GM21529 (cell line): ENCODE measurements around the gene GNAZ.
A peak's percentile ranks its signal among the peaks of the same experiment; 100 is the strongest.
"Not testable (repeated sequence)": the region's sequence is repeated elsewhere in the genome, so short reads cannot be mapped to it uniquely, and the experiment has no call there.

Experiments
- ATAC-seq: cut with Tn5 transposase; IDR thresholded peaks from one replicate; pipeline ENCODE4 v1.9.1; 2021; ENCODE audit not compliant: unreplicated experiment

The GNAZ gene

DNA sequence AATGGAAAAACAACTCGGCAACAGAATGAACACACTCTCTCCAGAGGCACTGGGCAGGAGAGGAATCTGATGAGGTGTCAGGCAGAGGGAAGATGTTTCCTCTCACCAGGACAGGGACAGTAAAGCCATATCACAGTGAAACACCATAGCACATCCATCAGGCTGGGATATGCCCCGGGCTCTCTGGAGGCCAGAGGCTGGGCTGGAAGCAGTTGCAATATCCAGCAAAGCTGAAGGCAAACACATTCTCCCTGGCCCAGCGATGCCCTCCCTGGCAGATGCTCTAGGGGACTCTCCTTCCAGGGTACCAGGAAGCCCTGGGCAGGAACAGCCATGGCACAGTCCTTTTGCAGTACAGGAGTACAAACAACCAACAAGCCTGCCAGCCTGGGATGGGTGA lies 60.4 kb downstream of the GNAZ start:
- no peak for ATAC-seq

DNA sequence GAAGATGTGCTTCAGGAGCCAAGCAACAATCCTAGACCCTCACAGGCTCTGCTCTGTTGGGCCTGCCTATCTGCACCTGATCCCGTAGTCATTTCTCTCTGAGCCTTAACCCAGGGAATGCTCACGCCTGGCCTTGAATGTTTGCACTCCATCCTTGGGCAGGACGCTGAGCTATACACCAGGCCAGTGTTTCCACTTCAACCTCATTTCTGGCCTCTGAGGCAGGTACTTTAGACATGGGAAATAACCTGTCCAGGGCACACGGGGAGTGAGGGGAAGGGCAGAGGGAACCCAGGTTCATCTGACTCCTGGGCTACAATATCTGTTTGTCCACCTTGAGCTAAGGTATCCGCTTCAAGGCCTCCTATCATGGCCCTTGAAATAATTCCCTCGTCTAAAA lies 61.6 kb downstream of the GNAZ start:
- no peak for ATAC-seq

DNA sequence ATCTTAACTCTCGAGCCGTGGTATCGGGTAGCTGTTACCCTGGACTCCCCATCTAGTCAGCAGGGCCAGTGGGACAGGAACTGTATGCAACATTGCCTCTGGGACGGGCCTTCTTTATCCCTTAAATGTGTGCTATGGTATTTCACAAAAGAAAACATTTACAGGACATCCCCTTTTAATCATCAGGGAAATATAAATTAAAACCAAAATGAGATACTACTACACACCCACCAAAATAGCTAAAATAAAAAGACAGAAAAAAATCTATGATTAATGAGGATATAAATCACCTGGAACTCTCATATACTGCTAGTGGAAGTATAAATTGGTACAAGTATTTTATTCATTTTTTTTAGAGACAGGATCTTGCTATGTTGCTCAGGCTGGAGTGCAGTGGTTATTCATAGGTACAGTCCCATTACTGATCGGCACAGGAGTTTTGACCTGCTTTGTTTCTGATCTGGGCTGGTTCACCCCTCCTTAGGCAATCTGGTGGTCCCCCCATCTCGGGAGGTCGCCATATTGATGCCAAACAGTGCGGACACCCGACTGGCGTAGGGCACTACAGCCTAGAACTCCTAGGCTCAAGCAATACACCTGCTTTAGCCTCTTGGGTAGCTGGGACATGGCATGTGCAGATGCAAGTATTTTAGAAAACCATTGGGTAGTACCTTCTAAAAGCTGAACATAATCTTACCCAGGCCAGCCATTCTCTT lies 62.2 kb downstream of the GNAZ start:
- no peak for ATAC-seq

DNA sequence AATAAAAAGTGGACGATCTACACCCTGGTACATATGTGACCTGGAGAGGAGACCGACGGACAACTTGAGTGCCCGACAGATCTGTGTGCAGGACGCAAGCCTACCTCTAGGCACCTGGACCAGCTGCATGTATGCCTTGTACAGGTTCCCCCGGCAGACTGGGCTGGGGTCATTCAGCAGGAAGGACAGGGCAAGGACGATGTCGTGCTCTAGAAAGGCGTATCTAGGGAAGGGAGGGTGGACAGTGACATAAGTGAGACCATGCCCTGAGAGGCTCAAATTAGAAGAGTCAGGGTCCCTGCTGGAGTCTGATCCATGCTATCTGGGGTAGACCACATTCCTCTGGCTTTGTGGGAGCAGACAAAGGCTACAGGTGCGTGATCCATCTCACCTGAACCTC lies 63.6 kb downstream of the GNAZ start:
- ATAC-seq = no peak

DNA sequence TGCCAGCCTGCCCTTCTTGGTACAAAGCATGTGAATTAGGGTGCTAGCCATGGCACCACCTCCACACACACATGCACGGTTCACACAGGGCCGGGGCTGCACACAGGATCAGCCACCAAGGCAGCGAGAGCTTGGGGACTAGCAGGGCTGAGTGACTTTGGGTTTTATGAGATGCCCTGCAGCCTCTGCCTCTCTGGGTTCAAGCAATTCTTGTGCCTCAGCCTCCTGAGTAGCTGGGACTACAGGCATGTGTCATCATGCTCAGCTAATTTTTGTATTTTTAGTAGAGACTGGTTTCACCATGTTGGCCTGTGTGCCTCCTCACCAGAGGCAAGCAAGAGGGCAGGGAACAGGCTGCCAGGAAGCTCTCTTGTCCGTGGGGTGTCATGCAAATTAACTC lies 66.7 kb downstream of the GNAZ start:
- ATAC-seq = not testable (repeated sequence)

DNA sequence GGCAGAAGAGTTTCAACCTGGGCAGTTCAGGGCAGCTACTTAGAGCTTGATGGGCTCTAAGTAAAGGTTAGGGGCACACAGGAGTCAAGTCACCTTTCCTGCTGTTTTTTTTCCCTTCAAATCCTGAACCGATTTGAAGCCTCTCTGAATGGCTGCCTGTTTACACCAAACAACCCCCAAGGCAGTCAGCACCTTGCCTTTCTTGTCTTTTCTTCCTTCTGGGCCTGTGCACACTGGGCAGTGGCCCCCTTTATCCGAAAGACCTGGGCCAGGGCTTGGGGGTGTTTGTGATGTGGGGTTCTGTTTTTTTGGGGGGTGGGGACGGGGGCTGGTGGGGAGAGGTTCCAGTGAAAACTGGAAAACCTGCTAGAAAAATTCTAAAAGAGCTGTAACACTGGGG lies 67.1 kb downstream of the GNAZ start:
- no peak for ATAC-seq

DNA sequence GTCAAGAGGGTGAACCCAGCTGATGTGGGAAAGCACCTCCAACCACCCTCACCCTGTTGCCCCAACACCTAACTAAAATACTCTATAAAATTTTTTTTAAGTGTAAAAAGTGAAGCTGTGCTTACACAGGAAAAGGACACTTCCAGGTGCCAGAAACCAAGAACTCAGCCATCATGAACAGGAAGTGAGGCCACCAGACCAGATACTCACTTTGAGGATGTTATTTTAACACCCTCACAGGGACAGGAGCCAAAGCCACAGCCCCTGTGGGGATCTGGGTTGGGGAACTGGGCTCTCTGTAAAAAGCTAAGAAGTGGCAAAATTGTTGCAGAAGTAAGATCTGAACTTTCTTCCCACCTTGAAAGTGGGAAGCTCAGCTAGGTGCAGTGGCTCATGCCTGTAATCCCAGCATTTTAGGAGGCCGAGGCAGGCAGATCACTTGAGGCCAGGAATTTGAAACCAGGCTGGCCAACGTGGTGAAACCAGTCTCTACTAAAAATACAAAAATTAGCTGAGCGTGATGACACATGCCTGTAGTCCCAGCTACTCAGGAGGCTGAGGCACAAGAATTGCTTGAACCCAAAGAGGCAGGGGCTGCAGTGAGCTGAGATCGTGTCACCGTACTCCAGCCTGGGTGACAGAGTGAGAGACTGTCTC lies 67.7 kb downstream of the GNAZ start:
- ATAC-seq = peak; percentile 50

DNA sequence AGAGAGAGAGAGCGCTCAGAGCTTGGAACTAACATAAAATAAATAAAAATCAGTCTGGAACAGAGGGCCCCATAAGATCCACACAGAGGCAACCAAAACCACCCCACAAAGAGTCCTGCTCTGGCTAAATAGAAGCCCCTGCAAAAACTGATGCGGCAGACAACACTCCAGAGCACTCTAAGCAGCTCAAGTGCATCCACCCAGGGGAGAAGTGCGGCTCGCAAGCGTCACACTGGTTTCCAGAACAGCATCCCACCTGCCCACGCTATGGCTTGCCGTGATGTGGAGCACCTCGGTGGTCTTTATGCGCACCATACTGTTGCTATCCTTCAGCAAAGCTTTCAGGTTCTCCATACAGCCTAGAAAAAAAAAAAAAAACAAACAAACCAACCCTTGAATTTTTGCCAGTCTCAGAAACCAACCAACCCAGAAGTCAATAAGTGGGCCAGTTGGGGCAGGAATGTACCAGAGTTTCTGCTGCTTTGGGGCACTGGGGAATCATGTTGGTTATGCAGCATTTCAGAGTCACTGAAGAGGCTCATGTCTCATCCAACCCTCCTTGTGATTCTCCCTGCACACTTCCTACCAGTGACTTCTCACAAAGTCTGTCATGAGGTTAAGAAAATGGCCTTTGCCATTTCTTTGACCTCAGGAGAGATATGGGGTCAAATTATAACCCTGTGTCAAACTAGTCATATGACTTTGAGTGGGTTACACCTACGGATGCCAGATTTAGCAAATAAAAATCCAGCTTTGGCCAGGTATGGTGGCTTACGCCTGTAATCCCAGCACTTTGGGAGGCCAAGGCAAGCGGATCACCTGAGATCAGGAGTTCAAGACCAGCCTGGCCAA lies 68.5 kb downstream of the GNAZ start:
- ATAC-seq = no peak

DNA sequence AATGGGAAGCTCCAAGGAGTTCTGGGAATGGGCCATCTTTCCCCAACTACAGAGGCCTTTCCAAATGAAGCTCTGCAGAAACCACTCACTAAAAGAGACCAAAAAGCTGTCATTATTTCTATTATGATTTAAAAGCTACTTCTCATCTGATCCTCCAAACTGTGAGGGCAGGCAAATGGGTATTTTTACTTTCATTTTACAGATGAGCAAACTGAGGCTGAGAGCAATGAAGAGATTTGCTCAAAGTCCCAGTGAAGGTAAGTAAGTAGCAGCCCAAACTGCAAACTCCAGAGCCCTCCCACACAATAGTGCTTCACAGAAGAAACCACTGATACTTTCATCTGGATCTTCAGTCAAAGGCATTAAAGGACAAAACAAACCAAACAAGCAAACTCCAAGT lies 70.1 kb downstream of the GNAZ start:
- ATAC-seq = no peak

DNA sequence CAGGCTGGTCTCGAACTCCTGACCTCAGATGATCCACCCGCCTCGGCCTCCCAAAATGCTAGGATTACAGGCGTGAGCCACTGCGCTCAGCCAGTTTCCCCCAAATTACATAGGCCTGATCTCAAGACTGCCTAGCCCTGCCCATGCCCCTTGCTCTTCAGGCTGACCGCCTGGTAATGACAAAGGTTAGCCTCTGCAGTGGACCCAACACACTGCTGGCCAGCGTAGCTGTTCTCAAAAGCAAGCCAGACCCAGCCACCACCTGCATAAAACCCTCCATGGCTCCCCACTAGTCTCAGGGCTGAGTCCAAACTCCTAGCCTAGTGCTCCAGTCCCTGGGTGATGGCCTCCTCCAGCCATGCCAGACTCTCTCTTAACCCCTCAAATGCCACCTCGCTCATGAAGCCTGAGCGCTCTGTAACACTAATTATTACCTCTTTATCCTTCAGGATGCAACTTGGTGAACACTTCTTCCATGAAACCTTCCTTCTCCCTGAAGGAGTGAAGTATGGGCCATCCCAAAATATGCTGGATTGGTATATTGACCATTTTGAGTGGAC lies 72.3 kb downstream of the GNAZ start:
- ATAC-seq = no peak

DNA sequence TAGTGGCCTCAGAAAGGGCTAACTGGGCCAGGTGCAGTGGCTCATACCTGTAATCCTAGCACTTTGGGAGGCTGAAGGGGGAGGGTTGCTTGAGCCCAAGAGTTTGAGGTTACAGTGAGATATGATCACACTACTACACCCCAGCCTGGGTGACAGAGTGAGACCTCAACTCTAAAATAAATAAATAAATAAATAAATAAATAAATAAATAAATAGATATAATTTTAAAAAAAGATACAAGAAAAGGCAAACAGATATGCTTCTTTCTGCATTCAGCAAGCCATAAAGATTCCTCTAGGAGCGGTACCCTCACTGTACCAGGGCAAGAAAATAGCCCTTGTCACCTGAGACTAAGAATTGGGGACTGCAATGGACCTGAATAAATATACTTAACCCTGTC lies 72.8 kb downstream of the GNAZ start:
- ATAC-seq = no peak

DNA sequence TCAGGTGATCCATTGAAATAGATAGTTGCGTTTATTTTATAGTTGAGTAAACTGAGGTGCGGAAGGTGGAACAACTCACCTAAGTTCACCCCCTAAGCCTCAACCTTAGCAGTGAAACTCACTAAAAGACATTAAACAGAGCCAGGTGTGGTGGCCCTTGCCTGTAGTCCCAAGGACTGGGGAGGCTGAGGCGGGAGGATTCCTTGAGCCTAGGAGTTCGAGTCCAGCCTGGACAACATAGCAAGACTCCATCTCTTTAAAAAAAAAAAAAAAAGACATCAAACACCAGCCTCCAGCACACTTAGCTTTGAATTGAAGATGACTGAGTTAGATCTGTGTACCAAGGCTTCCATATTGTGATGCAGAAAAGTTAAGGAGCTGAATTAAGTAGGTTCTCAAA lies 74.1 kb downstream of the GNAZ start:
- ATAC-seq = no peak

DNA sequence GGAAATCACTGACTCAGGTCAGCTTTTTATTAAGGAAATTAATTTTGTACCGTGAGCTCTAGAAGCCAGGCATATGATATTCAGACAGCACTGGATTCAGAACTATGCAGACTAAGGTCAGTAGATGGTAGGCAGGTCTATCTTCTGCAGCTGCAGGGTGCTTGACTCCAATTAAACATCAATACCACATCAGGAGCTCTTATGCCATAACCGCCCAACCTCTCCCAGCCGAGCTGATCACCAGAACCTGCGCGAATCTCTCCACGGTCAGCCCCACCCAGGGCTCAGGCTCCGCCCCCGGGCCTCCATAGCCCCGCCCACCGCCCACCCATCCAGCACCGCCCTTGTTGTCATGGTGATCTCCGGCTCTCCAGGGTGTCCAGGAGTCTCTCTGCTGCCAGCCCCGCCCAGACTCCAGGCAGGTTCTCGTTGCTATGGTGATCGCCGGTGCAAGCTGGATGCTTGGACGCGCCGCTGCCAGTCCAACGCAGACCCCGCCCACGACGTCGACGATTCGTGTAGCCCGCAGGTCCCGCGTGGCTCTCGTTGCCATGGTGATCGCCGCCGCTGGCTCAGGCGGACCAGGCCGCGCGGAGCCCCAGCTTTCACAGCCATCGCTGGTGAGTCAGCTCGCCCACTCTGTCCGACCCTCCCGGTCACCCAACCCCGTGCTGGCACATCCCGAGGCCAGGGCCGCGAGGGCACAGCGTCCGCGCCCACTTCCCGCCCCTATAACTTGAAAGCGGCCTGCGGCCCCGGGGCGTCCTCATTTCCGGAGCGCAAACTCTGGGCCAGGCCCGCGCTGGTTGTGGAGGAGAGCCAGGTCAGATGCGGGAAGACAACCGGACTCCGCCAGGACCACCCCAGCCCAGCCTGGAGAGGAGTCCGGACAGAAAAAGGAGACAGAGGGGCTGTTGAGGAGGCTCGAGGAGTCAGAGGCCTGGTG lies 74.9 kb downstream of the GNAZ start, which contains the start of gene RAB36:
Gene RAB36, plus strand, starts transcription at position 546 of the 946 bp plus-strand sequence. CDS start 1,140 bp downstream, outside the sequence.
- ATAC-seq = no peak

DNA sequence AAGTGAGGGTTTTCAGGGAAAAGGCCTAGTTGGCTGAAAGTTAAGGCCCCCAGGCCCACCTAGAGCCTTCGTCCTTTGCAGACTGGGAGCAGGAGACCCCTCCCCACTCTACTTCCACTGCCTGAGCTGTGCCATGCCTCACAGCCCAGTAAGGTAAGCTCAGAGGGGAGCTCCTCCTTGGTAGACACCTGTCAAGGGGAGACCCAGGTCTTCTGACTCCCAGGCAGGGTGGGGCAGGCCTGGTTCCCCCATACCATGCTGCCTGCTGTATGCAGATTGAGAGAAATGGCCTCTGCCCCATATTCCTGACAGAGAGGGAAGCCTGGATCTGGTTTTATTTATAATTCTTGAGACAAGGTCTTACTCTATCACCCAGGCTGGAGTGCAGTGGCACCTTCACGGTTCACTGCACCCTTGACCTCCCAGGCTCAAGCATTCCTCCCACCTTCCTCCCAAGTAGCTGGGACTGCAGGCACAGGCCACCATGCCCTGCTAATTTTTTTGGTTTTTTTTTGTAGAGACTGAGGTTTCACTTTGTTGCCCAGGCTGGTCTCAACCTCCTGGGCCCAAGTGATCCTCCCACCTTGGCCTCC lies 75.7 kb downstream of the GNAZ start:
- ATAC-seq = no peak

DNA sequence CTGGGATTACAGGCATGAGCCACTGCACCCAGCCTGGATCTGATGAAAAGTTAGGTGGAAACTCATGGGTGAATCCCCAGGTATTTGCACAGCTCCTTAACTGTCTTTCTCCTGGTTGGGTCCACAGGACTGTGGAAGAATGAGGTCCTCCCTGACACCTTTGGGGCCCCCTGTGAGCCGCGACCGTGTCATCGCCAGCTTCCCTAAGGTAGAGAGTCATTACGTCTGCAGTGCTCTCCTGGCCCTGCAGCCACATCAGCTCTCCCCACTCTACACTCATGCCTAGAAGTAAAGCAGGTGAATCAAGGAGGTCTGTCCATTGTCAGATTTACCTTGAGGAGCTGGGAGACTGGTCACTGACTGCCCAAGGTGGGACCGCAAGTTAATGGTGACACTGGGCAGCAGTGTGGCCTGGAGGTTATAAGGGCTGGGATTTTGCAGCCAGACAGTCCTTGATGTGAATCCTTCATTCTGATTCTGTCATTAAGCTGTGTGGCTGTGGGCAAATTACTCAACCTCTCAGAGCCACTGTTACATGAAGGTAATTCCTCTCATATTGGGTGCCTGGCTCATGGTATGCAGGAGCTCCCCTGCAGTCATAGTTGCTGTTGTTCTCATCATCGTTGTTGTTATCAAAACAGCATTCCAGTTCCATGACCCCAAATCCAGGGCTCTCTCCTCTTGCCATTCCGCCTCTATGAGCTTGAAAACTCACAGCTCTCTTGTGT lies 76.3 kb downstream of the GNAZ start:
- ATAC-seq = no peak

DNA sequence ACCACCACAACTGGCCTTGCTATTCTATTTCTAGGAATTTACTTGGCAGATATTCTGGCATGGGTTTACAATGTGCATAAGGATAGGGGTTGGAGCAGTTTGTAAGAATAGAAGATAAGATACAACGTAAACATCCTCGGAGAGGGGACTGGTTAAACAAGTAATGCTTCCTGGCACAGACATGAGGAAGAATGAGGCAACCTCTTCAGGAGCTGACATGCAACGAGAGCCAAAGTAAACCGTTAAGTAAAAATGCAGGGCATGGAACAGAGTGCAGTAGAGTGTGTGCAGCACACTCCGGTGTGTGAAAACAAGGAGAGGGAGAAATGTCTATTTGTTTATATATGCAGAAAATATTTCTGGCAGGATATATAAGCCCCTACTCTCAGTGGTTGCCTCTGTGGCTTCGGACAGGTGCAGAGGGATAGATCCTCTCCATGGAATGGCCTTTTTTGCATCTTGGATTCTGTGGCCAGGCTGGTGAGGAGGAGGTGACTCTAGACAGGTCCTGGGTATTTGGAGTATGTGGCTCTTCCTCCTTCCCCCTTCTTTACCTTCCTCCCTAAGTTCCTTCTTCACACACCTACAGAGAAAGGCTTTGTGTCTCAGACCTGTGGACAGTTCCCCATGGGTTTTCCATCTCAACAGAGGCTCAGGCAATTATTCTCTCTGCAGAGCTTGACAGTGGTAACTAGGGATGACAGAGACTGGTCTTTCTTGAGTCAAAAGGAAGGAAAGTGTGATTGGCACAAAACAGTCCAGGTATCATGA lies 77.5 kb downstream of the GNAZ start:
- ATAC-seq = no peak

DNA sequence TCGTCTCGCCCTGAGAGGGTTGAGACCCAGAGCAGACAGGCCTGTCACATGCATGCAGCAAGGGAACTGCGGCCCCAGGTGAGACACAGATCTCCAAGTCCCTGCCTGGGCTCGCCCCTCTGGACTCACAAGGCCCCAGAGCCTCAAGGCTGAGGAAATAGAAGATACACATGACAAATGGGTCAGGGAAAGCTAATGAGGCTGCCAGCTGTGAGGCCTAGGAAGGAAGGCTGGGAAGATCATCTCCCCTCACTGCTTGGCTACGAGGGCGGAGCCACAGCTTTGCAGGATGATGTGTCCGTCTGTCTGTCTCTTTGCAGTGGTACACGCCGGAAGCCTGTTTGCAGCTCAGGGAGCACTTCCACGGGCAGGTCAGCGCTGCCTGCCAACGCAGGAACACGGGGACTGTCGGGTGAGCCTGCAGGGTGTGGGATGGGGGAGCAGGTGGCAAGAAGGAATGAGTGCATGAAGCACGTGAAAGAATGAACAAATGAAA lies 79.5 kb downstream of the GNAZ start:
- no peak for ATAC-seq

DNA sequence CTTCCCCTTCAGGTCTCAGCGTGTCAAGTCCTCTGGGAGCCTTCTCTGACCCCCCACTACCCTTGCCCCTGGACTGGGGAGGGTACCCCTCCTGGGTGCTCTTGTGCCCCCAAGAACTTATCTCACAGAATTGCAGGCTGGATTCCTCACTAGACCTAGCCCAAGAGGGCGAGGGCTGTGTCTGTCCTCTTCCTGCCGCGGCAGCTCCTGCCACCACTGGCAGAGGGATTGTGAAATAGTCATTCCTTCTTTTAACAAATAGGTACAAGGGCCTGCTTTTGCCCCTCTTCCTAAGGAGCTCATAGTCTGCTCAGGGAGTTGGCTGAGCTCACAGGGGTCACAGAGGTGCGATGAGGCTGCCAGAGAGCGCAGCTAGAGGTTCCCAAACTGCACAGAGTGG lies 80.4 kb downstream of the GNAZ start:
- ATAC-seq = no peak
